ENCODE measurements around the gene QTRT2.

QTRT2 gene

DNA sequence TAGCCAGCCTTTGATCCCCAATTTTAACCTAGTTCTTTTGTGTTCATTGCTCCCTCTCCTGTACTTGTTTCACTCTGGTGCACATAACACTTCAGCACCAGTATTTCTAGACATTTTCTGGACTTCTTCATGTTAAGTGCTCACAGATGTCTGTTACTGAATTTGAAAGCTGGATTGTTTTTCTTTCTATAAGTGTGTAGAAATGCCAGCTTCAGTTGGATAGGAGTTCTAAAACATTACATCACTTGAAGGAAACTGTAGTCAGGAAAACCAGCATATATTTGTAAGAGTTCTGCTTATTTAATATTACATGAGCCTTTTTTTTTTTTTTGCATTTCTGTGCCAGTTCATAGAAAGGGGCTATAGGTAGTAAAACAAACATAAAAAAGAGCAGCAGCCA is 21.6 kb downstream of the QTRT2 start:
- peak; percentile 74 for DNase-seq (ENCODE audit: low read depth)

- no peak for DNase-seq (ENCODE audit: low read depth)
Measured at GRCh38 chr3:114079761-114080160, 23.2 kb downstream of the QTRT2 start.

DNA sequence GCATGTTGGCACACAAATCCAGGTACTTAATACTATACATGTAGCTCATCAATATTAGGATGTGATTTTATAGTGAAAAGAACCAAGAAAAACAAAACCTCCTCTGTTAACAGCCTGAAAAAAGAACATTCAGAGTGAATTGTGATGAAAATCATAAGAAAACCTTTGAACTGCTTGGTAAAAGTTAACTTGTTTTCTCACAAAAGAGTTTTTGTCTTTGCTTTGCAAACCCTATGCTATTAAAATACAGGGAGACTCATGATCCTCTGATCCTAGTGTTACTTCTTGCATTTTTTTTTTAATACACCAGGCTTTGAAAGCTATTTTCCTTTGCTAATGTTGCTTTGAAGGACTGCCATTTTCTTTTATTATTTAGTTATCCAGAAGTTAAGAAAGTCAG is 23.7 kb downstream of the QTRT2 start:
- DNase-seq (ENCODE audit: low read depth): no peak

GRCh38 chr3:114081037-114081436 is 24.5 kb downstream of the QTRT2 start:
- DNase-seq (ENCODE audit: low read depth): peak; percentile 39

DNA sequence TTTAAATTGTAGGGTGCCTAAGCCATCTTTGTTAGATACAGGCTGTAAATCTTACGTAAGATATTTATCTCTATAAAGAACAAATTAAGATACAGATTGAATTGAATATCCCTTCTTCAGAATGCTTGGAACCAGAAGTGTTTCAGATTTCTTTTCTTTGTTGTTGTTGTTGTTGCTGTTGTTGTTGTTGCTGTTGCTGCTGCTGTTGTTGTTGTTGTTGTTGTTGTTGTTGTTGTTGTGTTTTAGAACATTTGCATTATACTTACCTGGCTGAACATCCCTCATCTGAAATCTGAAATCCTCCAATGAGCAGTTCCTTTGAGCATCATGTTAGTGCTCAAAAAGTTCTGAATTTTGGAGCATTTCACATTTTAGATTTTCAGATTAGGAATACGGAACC is 26.6 kb downstream of the QTRT2 start:
- DNase-seq (ENCODE audit: low read depth): no peak

- no peak for DNase-seq (ENCODE audit: low read depth)
Measured at GRCh38 chr3:114086356-114086755, 29.8 kb downstream of the QTRT2 start.

DNA sequence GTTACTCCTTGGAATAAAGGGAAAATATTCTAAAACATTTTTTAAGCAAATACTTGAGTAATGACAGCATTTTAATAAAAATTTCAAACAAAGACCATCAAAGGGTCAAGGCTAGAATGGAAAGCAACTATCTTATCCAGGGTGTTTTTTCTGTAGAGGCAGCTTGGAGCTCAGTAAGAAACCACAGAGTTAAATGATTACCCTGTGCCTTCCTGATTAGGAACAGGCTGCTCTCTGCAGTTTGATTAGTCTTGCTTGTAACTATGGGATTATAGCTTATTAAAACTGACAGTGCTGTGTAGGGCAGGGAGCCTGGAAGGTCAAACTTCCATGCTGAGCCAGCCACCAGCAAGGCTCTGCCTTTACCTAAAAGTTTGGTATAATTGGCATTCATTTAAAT is 33.1 kb downstream of the QTRT2 start:
- DNase-seq (ENCODE audit: low read depth): no peak

GRCh38 chr3:114092151-114093015 is 35.8 kb downstream of the QTRT2 start:
- no peak for DNase-seq (ENCODE audit: low read depth)

DNA sequence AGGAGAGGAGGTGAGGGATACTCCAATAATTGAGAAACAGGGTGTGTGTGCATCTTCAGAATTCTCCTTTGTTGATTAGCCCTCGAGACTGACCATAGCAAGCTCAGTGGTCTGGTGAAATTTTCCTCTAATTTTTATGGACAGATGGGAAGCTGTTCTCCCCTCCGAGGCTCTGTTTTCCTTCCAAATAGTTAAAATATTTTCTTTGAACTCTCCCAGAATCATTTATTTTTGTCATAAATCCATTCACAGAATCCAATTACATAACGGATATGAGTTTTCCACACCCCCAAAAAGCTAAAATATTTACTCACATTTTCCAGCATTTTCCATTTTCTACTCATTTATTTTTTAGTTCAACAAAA is 36.5 kb downstream of the QTRT2 start:
- no peak for DNase-seq (ENCODE audit: low read depth)

DNA sequence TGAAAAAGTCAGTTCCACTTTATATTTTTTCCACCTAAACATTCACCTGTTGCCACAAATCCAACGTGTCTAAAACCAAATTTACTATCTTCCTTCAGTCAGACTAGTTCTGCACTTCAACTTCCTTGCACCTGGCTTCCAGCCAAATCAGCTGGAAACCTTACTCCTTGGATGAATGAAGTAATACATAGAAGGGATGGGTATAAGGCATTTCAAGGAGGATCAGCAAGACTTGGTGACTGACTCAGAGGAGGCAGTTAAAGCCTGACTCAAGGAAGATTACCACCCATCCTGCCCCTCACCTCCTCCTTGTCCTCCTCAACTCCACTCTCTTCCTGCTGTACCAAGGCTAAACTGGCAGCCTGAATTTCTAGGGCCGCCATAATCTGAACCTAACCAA is 37.1 kb downstream of the QTRT2 start:
- DNase-seq (ENCODE audit: low read depth): peak; percentile 71

DNA sequence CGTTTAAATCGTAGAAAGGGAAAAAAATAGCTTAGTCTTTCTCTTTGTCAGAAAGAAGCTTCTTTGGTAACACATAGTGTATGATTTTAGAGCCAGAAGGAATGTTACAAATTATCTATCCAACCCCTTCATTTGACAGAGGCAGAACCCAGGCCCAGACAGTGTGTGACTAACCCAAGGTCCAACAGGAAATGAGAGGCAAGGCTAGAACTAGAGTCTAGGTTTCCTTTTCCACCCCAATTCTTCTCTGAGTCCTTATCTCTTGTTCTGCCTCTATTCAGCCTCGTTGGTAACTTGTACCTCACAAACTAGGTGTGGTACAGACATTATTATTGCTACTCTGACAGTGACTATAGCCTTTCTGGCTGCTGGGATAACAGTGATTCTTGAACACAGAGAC is 39.3 kb downstream of the QTRT2 start:
- DNase-seq (ENCODE audit: low read depth): no peak

- no peak for DNase-seq (ENCODE audit: low read depth)
Measured at GRCh38 chr3:114101101-114101500, 44.6 kb downstream of the QTRT2 start.

- DNase-seq (ENCODE audit: low read depth): no peak
Measured at GRCh38 chr3:114103181-114103580, 46.6 kb downstream of the QTRT2 start.

GRCh38 chr3:114103858-114104257 is 47.3 kb downstream of the QTRT2 start:
- no peak for DNase-seq (ENCODE audit: low read depth)

- no peak for DNase-seq (ENCODE audit: low read depth)
Measured at GRCh38 chr3:114104414-114104813, 47.9 kb downstream of the QTRT2 start.

DNA sequence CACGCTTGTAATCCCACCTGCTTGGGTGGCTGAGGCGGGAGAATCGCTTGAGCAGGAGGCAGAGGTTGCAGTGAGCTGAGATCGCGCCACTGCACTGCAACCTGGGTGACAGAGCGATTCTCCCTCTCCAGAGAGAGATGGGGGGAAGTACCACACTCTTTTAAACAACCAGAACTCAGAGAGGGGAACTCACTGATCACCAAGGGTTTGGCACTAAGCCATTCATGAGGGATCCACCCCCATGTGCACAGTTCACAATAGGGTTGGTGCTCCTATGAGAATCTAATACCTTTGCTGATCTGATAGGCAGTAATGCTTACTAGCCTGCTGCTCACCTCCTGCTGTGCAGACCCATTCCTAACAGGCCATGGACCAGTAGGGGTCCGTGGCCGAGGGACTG is 51.6 kb downstream of the QTRT2 start:
- DNase-seq (ENCODE audit: low read depth): no peak

- no peak for DNase-seq (ENCODE audit: low read depth)
Measured at GRCh38 chr3:114110439-114110838, 53.9 kb downstream of the QTRT2 start.

- no peak for DNase-seq (ENCODE audit: low read depth)
Measured at GRCh38 chr3:114111060-114111770, 54.7 kb downstream of the QTRT2 start.

- DNase-seq (ENCODE audit: low read depth): peak; percentile 4
Measured at GRCh38 chr3:114112696-114113095, 56.2 kb downstream of the QTRT2 start.

DNA sequence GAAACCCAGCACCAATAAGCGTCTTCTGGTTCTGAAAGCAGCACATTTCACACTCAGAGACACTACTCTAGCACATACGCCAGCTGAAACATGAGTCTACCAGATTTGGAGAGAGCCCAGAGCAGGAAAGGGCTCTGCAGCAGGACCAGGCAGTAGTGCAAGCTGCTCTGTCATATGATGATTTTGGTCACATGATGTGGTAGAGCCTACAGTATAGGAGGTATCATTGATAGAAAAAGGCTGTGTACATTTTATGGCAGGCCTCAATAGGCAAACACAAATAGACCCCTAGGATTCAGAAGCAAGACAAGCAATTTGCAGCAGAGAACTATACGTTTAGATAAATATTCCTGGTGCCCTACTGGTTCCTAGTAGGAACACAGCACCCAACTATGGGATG is 58.2 kb downstream of the QTRT2 start:
- no peak for DNase-seq (ENCODE audit: low read depth)

DNA sequence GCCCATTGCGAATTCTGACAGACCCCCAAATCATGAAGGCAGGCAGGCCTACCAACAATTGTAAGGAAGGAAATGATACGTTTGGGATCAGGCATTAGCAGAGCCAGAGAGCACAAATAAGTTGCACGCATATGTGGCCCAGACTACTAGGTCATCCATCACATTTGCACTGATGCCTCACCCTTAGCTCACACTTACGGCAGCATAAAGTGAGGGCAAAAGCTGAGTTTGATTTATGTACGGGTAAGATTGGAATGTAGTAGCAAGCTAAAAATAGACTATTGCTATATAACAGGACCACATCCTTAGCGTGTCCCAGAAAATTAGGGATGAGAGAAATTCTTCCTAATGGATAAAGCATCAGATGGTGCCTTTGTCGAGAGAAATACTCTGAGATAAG is 58.6 kb downstream of the QTRT2 start:
- no peak for DNase-seq (ENCODE audit: low read depth)

- no peak for DNase-seq (ENCODE audit: low read depth)
Measured at GRCh38 chr3:114119776-114120175, 63.2 kb downstream of the QTRT2 start.

GRCh38 chr3:114120211-114120610 is 63.7 kb downstream of the QTRT2 start:
- DNase-seq (ENCODE audit: low read depth): no peak

Data from fibroblast of gingiva (primary cell).